Natural killer cell (primary cell): ENCODE data around the gene SERPINE3. TPM values are rescaled to one million over a fixed set of nuclear protein-coding genes. Genes with fewer than 3 reads are reported as not detected.

Experiments
- ATAC-seq, 3 donors: fragments of 150-1000 bp in 2 of 3; fragments of 200-7000 bp in 1 of 3; cut with Tn5 transposase; 1 replicate in 1 of 3; 2 replicates in 2 of 3; pipeline ENCODE4 v1.10.0; 2021; ENCODE audit warnings: mild to moderate bottlenecking in 2 of 3, moderate library complexity in 2 of 3
- DNase-seq, 2 donors: peaks; one replicate each; pipeline versions ENCODE4 v3.0.0 to v3.0.0-alpha.2; 2013 to 2021; ENCODE audit warnings: mixed read lengths in 1 of 2
- H3K27ac ChIP-seq: one replicate; pipeline ENCODE4 v1.5.1; 2013; ENCODE audit warnings: mild to moderate bottlenecking, low read length
- H3K27me3 ChIP-seq: one replicate; pipeline ENCODE4 v1.6.1; 2013; ENCODE audit warnings: low read length; ENCODE audit not compliant: control insufficient read depth, insufficient read depth
- H3K36me3 ChIP-seq: one replicate; pipeline ENCODE4 v1.6.1; 2013; ENCODE audit warnings: low read length; ENCODE audit not compliant: control insufficient read depth, insufficient read depth
- H3K4me1 ChIP-seq: one replicate; pipeline ENCODE4 v1.6.1; 2013; ENCODE audit warnings: low read length; ENCODE audit not compliant: control insufficient read depth, insufficient read depth
- H3K4me3 ChIP-seq: one replicate; pipeline ENCODE4 v1.5.1; 2013; ENCODE audit warnings: low read length
- H3K9me3 ChIP-seq: one replicate; pipeline ENCODE4 v1.6.1; 2013; ENCODE audit warnings: low read length; ENCODE audit not compliant: control insufficient read depth, insufficient read depth
- H3K27ac Mint-ChIP-seq, 2 donors: one replicate each; pipeline ENCODE4 v1.8.0; 2022; ENCODE audit warnings: mild to moderate bottlenecking in 2 of 2, mixed read lengths in 2 of 2, moderate library complexity in 1 of 2
- H3K27me3 Mint-ChIP-seq, 2 donors: one replicate each; pipeline ENCODE4 v1.8.0; 2022; ENCODE audit warnings: low read depth in 2 of 2, mixed read lengths in 2 of 2
- H3K36me3 Mint-ChIP-seq: one replicate; pipeline ENCODE4 v1.8.0; 2022; ENCODE audit warnings: mixed read lengths
- H3K4me1 Mint-ChIP-seq, 2 donors: one replicate each; pipeline ENCODE4 v1.8.0; 2022; ENCODE audit warnings: mixed read lengths in 2 of 2
- H3K4me3 Mint-ChIP-seq: one replicate; pipeline ENCODE4 v1.8.0; 2022; ENCODE audit warnings: mild to moderate bottlenecking, moderate library complexity, mixed read lengths
- H3K9me3 Mint-ChIP-seq, 2 donors: one replicate each; pipeline ENCODE4 v1.8.0; 2022; ENCODE audit warnings: mixed read lengths in 2 of 2
- WGBS: methylation state at CpG from one replicate; pipeline ENCODE4 v1.1.7; 2013; ENCODE audit warnings: missing lambda C conversion rate; ENCODE audit not compliant: insufficient coverage; 5-methylcytosine and 5-hydroxymethylcytosine counted together
- intact Hi-C: fragments of 100-400 bp; cut with micrococcal nuclease; formaldehyde crosslinking; loops from one replicate; pipeline ENCODE4 v1.14.2; 2022
- total RNA-seq, 4 donors: library from RNA; stranded (reverse); fragments of 120-200 nt in 1 of 4; gene quantifications; one replicate each; pipeline versions ENCODE4 v1.2.3 to v1.2.4, GENCODE V29; 2013 to 2022
- TF ChIP-seq, protein P1 (sequence below): fragments of 200-600 bp; IDR thresholded peaks from one replicate; pipeline ENCODE4 v1.8.0; 2022; ENCODE audit warnings: antibody characterized with exemption

The SERPINE3 gene
- total RNA-seq, 3 donors from 2014 or later (not counting 1 experiment from before 2014, with no cell fraction given): not detected

DNA sequence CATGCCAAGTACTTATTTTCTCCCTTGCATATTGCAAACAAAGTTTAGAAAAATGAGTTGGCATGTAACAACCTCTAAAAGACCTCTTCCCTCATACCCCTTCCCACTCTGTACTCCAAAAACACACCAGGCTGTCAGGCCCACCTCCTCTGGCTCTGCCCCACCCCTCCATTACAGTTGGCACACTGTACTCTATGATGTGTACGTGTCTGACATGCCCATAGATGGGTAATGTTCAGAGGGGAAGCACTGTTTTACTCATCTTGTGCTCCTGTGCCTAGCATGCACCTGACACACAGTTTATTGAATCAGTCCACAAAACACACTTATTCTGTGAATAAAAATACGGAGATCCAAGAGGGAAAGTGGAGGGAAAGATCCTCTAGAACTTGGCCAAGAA is 45.6 kb downstream of the SERPINE3 start:
- H3K4me1 Mint-ChIP-seq: peaks cover 0 to 2% of the 10 kb centered on the region in 2 donors
- no peaks in the 10 kb centered on the region for H3K9me3 ChIP-seq
- peaks cover 26% of the 10 kb centered on the region for H3K36me3 ChIP-seq
- H3K27me3 ChIP-seq: no peaks in the 10 kb centered on the region
- no peak overlapping the region for H3K27ac ChIP-seq
- intact Hi-C loops: no loop called here
- no peaks in the 10 kb centered on the region for H3K4me1 ChIP-seq
- H3K27me3 Mint-ChIP-seq: no peaks in the 10 kb centered on the region
- no peak overlapping the region for H3K27ac Mint-ChIP-seq
- no peak overlapping the region for H3K4me3 Mint-ChIP-seq
- no peaks in the 10 kb centered on the region for H3K9me3 Mint-ChIP-seq
- ATAC-seq (no peak), DNase-seq (no peak)
- 100% methylated on average over 1 of the region's 2 CpGs for WGBS
- H3K36me3 Mint-ChIP-seq: no peaks in the 10 kb centered on the region
- no peak overlapping the region for H3K4me3 ChIP-seq
- TF ChIP-seq, protein P1, sequence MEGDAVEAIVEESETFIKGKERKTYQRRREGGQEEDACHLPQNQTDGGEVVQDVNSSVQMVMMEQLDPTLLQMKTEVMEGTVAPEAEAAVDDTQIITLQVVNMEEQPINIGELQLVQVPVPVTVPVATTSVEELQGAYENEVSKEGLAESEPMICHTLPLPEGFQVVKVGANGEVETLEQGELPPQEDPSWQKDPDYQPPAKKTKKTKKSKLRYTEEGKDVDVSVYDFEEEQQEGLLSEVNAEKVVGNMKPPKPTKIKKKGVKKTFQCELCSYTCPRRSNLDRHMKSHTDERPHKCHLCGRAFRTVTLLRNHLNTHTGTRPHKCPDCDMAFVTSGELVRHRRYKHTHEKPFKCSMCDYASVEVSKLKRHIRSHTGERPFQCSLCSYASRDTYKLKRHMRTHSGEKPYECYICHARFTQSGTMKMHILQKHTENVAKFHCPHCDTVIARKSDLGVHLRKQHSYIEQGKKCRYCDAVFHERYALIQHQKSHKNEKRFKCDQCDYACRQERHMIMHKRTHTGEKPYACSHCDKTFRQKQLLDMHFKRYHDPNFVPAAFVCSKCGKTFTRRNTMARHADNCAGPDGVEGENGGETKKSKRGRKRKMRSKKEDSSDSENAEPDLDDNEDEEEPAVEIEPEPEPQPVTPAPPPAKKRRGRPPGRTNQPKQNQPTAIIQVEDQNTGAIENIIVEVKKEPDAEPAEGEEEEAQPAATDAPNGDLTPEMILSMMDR: no peak

DNA sequence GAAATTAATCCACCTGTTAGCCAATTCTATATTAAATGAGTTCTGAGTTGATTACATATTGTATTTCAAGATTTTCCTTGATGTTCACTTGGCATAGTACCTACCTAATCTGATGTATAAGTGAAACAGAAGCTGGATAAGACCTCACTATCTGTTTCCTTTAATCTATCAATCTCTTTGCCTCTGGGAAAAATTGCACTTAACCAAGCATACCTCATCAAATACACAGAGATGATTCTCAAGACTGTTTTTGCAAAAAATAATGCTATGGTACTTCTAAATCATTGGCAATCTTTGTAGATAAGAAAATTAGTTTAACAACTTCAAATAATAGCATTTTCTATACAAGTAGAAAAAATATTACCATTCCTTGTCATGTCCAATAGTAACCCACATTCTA is 55.2 kb downstream of the SERPINE3 start:
- Mint-ChIP-seq H3K27me3 (no peaks in the 10 kb centered on the region), H3K9me3 (no peaks in the 10 kb centered on the region), H3K4me1 (peaks cover 51 to 52% of the 10 kb centered on the region in 2 donors), H3K27ac (peak overlapping the region in 1 of 2 donors; percentile 24), H3K36me3 (no peaks in the 10 kb centered on the region), H3K4me3 (no peak overlapping the region)
- Histone ChIP-seq H3K36me3 (peaks cover 10% of the 10 kb centered on the region), H3K4me3 (no peak overlapping the region), H3K9me3 (no peaks in the 10 kb centered on the region), H3K27me3 (no peaks in the 10 kb centered on the region), H3K27ac (no peak overlapping the region), H3K4me1 (no peaks in the 10 kb centered on the region)
- intact Hi-C loops: no loop called here
- DNase-seq: no peak
- no peak for ATAC-seq
- TF ChIP-seq, protein P1: no peak

DNA sequence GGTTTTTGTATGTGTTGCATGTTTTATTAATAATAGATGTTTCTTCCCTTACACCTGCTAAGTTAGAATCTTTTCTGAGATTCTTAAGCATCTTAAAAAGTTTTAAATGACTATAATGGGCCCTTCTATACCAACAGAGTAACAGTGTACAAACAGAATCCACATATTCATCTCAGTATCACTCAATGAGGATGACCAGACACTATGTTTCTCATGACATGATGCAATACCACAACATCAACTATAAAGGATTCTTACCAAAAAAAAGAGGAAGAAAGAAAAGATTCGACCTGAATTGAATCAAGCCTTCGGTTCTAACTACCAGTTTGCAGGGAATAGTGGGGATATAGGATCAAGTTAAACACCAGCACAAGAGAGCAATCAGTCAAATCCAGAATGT is 56.9 kb downstream of the SERPINE3 start:
- Histone ChIP-seq H3K4me3 (no peak overlapping the region), H3K27me3 (no peaks in the 10 kb centered on the region), H3K27ac (no peak overlapping the region), H3K4me1 (no peaks in the 10 kb centered on the region), H3K36me3 (peaks cover 10% of the 10 kb centered on the region), H3K9me3 (no peaks in the 10 kb centered on the region)
- ATAC-seq (no peak), DNase-seq (no peak)
- Mint-ChIP-seq H3K27ac (peak overlapping the region; percentile 6 to 9), H3K27me3 (no peaks in the 10 kb centered on the region), H3K36me3 (no peaks in the 10 kb centered on the region), H3K9me3 (no peaks in the 10 kb centered on the region), H3K4me3 (no peak overlapping the region), H3K4me1 (peaks cover 60 to 67% of the 10 kb centered on the region in 2 donors)
- intact Hi-C loops: no loop called here
- 28% methylated on average over 2 of the region's 2 CpGs for WGBS
- TF ChIP-seq, protein P1: no peak

DNA sequence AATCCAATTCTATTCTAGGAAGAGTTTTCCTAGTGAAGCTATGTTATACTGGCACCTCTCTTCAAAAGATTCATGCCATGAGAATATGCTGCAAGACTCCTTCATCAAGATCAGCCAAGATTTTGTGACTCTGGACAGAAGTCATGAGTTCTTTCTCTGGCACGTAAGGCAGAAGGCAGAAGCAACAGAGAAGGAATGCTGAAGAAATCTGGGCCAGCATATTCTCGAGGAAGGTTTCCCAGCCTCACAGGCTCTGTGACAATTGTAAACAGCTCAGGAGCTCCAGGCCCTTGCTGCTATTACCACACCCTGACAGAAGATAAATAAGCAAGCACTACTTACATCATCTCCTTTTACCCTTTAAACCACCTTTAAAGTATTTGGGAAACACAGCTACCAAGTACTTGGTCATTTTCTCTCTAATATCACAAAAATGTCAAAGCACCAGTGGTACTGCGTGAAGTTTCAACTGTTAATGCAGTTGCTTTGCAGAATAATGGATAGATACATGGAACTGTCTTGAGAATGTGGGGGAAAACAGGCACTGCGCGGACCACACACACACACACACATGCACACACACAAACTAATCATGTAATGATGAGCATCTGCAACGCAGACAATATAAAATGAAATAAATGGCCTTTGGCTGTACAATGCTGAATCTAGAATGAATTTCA is 57.9 kb downstream of the SERPINE3 start:
- intact Hi-C loops: no loop called here
- Histone ChIP-seq H3K4me3 (no peak overlapping the region), H3K27me3 (no peaks in the 10 kb centered on the region), H3K4me1 (no peaks in the 10 kb centered on the region), H3K9me3 (no peaks in the 10 kb centered on the region), H3K36me3 (peaks cover 10% of the 10 kb centered on the region), H3K27ac (no peak overlapping the region)
- ATAC-seq (no peak), DNase-seq (no peak)
- Mint-ChIP-seq H3K27me3 (no peaks in the 10 kb centered on the region), H3K4me1 (peaks cover 60 to 65% of the 10 kb centered on the region in 2 donors), H3K4me3 (no peak overlapping the region), H3K27ac (peak overlapping the region in 1 of 2 donors; percentile 55), H3K36me3 (no peaks in the 10 kb centered on the region), H3K9me3 (no peaks in the 10 kb centered on the region)
- 93% methylated on average over 3 of the region's 6 CpGs for WGBS
- TF ChIP-seq, protein P1: no peak
